HG03159 (cell line): ENCODE measurements around the gene HNRNPA2B1.
A peak's percentile ranks its signal among the peaks of the same experiment; 100 is the strongest.
"Not testable (repeated sequence)": the region's sequence is repeated elsewhere in the genome, so short reads cannot be mapped to it uniquely, and the experiment has no call there.

Source experiments
- ATAC-seq: cut with Tn5 transposase; IDR thresholded peaks from one replicate; pipeline ENCODE4 v1.9.1; 2021; ENCODE audit warnings: mild to moderate bottlenecking, moderate library complexity; ENCODE audit not compliant: unreplicated experiment

The HNRNPA2B1 gene

DNA sequence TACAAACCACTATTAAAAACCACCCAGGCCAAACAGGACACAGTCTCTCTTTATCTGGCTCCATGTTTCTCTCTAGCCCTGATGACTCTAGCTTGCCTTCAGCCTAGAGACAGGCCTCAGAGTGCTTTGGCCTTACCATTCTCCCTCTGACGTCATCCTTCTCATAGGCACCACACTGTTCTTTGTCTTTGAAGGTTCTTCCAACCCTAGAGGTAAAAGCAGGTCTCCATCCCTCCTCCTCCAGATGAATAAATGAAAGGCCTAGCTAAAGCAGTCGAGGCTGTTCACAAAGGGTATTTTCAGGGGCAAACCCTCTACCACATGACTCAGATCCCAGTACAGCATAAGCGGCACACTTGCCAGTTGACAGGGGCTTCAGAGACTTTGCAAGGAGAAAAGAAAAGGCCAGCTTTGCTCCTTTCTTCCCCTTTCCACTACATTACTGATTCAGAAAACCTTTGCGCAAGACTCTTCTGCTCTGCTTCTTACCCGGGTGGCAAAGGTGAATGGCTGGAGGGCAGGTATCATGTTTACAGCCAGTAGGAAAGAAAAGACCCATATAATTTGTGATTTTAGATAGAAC lies 33.8 kb downstream of the HNRNPA2B1 start:
- peak; percentile 27 for ATAC-seq

DNA sequence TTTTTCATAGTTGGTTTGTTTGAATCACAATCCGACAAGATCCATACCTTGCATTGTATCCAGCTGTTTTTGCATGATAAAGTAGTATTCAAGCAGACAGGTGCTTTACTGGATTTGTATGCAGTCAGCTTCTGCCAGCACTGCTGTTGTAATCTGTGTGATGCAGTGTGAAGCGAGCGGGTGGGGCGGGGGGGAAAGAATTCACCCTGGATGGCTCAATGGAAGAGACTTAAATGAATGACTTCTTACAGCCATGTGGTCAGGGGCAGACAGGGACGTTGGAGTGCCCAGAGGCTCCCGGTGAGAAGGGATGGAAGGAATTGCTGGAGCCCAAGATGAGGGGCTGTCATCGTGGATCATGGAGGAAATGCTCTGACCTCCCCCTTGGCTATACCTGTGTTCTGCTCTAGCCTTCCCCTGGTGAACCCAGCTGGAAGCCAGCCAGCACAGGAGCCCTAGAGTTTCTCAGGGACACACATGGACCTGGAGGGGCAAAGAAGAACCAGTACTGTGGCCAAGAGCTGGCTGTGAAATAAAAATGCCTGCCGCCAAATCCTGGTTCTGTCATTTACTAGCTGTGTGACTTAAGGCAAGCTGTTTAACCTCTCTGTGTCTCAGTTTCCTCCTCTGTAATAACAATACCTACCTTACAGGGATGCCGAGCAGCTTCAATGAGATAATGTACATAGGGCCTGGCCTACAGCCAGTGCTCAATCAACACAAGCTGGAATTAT lies 34.4 kb downstream of the HNRNPA2B1 start:
- ATAC-seq = no peak

DNA sequence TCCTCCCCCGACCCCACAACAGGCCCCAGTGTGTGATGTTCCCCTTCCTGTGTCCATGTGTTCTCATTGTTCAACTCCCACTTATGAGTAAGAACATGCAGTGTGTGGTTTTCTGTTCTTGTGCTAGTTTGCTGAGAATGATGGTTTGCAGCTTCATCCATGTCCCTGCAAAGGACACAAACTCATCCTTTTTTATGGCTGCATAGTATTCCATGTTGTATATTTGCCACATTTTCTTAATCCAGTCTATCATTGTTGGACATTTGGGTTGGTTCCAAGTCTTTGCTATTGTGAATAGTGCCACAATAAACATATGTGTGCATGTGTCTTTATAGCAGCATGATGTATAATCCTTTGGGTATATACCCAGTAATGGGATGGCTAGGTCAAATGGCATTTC lies 36.7 kb downstream of the HNRNPA2B1 start:
- ATAC-seq = not testable (repeated sequence)

DNA sequence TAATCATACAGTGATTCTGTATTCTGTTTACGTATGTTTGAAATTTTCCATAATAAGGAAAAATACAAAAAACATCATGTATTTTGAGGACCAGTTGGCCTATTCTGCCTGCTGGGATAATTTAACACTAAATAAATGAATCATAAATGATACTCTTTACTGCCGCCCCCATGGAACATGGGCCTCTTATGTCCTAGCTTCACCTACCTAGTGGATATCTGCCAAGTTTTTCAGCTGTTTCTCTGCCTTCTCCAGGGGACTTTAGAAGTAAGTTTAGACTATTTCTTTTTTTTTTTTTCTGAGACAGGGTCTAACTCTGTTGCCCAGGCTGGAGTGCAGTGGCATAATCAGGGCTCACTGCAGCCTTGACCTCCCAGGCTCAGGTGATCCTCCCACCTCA lies 38.1 kb downstream of the HNRNPA2B1 start:
- no peak for ATAC-seq

DNA sequence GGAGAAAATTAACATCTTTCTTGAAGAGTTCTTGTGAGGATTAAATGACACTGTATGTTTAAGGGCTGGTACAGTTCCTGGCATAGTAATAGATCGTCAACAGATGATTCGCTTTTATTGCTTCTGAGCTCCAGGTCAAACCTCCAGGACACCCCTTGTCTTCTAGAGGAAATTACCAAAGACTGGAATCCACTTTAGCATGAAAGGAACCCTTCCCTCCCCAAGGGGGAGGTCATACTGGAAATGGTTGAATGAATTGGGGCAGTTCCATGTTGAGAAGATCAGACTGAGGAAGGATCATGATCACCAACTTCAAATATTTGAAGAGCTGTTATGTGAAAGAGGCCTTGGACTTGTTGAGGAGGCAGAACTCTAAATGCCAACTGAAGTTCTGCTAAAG lies 39.6 kb downstream of the HNRNPA2B1 start:
- ATAC-seq = no peak

DNA sequence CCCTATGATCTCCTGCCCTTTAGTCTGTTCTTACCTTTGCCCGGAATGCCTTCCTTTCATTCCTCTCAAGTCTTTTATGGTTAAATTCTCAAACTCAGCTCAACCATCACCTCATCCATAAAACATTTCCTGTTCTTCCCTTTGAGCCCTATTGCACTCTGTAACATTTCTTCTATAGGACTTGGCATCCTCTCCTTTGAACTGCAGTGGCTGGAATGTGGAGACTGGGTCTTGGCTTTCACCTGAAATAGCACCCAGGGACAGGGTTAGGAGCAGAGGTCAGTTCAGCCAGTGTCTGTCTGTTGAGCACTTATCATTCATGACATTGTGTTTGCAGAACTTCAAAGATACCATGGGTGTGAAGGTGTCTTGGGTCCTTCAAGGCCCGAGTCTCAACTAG lies 41.3 kb downstream of the HNRNPA2B1 start:
- no peak for ATAC-seq

DNA sequence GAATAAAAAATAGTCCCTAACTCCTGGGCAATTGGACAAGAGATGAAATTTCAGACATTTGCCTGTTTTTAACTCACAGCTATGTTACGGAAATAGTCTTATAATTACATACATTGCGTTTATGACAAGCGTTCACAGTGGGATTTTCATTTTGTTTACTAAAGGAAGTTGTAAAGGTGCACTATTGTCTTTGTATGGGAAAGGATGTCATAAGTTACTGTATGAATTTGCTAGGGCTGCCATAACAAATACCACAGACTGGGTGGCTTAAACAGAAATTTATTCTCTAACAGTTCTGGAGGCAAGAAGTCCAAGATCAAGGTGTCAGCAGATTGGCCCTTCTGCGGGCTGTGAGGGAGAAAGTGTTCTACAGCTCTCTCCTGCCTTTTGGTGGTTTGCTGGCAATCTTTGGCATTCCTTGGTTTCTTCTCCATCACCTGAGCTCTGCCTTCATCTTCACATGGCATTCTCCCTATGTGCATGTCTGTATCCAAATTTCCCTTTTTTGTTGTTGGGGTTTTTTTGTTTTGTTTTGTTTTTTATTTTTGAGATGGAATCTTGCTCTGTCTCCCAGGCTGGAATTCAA lies 42.9 kb downstream of the HNRNPA2B1 start:
- no peak for ATAC-seq

DNA sequence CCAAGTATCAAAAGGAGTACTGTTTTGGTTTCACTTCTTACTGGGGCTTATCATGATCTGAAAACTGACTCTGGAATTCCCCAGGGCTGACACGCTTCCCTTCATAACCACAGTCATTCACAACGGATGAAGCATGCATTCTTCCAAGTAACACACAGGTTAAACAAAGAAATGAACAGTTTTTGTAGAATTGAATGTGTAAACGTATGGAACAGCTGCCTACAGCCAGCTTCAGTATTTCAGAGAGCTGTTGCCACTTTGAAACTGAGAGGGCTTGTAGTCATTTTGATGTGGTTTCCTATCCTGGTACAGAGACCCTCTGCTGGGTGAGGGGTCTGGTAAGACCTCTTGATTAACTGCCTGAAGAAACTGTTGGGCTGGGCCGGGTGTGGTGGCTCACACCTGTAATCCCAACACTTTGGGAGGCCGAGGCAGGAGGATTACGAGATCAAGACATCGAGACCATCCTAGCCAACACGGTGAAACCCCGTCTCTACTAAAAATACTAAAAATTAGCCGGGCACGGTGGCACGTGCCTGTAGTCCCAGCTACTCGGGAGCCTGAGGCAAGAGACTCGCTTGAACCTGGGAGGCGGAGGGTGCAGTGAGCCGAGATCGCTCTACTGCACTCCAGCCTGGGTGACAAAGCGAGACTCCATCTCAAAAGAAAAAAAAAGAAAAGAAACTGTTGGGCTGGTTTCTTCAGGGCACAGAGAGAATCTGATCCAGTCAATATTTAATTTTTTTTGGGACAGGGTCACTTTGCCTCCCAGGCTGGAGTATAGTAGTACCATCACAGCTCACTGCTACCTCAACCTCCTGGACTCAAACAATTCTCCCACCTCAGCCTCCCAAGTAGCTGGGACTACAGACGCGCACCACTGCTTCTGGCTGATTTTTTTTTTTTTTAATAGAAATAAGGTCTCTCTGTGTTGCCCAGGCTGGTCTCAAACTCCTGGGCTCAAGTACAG lies 43.8 kb downstream of the HNRNPA2B1 start:
- no peak for ATAC-seq

DNA sequence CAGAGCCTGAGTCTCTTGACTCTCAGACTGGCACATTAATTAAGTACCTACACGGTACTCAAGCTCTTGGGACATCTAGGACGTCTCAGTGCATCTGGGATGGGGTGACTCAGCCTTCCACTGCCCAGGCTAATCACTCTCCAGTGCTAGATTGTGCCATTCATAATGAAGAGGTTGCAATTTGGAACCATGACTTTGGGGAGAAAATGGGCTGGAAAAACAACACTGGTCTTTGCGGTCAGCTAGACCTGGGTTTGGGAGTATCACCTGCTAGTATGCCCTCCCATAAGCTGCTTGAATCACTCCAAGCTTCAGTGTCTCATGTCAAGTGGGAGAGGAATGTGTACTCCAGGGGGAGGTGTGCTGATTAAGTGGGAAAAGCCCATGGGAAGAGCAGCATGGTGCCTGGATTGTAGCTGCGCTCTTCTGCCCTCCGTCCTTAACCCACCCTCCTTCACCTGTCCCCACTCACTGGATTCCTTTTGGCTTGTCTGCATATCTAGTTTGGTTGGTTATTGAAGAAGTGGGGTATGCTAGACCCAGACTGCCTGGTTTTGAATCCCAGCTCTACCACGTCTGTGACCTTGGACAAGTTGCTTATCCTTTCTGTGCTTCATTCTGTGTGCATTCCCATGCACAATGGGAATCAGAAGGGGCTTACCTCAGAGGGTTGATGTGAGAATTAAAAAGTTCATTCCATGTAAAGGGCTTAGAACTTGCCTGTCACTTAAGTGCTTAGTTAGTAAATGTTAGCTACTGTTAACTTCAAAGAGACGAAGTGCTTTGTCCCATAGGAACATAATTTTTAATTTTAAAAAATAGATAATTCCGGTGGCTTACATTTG lies 44.8 kb downstream of the HNRNPA2B1 start:
- no peak for ATAC-seq

DNA sequence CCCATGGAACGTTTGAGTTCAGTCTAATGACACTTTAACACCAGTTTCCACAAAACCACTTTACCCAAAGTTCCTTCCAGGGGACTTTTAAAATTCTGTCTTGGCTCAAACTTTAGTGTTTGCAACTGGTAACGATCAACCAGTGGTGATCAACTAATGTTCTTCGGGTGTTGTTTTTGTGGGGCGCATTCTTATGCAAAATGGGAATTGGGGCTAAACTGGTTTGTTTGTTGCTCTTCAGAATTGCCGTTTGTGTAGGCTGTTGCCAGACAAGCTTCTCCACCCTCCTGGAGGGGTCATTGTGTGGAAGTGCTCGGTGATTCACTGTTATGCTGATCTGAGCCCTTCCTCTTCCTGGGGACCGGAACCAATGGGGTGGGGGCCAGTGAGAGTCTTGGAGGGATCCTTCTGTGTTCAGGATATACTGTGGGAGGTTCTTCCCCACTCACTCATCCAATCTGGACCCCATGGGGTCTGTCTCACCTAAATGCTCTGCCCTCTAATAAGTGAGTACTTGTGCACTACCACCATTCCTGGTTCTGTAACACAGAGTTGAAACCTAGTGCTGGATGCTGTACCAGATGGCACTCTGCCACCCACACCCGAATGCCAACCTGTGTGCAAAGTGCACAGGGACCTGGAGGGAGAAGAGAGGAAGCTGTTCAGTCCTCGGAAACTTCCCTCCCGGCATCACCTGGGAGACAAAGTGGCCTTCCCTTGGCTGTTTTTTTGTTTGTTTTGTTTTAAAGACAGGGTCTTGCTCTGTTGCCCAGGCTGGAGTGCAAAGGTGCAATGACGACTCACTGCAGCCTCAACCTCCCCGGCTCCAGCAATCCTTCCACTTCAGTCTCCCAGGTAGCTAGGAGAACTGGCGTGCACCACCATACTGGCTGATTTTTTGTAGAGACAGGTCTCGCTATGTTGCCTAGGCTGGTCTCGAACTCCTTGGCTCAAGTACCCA lies 46.4 kb downstream of the HNRNPA2B1 start:
- no peak for ATAC-seq

DNA sequence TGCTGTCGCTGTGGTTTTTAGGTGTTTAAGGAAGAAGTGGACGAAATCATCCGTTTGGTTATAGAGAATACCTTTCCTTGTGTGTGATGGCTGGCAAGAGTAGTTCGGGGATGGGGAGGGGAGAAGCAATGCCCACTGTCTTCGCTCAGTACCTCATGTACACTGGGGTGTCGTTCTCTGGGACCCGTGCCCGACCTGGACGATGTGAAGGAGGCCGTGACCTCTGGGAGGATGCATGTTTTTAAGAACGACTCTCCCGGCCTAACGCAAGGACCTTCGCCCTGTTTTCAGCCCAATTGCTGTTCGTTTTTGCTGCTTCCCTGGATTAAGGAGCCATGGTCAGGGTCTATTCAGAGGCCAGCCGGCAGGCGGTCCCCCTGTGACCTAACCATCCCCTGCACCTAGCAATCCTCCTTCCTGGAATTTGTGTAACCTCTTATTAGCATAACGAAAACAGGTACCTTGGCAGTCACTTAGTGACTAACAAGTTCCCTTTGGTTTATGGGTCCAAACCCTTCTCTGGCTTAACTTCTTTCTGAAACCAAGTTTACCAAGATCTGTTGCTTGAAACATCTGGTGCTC lies 47.2 kb downstream of the HNRNPA2B1 start:
- no peak for ATAC-seq

DNA sequence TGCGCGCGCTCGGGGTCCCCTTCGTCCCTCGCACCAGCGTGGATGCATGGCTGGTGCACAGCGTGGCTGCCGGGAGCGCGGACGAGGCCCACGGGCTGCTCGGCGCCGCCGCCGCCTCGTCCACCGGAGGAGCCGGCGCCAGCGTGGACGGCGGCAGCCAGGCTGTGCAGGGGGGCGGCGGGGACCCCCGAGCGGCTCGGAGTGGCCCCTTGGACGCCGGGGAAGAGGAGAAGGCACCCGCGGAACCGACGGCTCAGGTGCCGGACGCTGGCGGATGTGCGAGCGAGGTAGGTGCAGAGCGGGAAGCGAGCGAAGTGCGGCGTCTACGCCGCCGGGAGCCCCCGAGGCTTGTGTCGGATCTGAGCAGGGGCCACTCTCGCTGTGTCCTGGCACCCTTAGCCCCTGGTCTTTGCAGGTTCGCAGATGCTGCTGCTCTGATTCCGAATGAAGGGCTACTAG lies 47.7 kb downstream of the HNRNPA2B1 start:
- ATAC-seq = peak; percentile 28

DNA sequence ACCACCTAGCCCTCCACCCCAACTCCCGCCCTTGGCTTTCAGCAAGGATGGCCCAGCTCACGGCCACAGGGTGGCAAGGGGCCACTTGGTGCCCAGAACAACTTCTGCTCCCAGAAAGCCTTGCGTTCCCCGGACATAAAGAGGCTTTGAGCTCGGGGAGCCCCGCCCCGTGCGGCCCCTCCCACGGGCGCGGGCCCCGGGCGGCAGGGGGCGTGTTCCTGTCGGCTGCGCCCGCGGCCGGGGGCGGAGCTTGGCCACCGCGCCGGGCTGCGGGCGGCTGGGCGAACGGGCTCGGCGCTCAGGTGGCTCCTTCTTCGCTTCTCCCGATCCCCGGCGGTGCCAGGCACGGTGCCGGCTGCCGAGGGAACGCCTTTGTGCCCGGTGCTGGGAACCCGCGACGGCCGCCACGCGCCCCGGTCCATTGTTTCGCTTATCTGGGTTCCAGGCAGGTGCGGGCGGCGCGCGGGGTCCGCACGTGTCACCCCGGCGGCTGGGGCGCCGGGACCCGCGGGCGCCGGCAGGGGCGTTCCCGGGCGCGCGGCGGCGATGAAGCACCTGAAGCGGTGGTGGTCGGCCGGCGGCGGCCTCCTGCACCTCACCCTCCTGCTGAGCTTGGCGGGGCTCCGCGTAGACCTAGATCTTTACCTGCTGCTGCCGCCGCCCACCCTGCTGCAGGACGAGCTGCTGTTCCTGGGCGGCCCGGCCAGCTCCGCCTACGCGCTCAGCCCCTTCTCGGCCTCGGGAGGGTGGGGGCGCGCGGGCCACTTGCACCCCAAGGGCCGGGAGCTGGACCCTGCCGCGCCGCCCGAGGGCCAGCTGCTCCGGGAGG lies 48.4 kb downstream of the HNRNPA2B1 start, which contains the start of gene NFE2L3:
NFE2L3 (plus strand) TSS at position 246 of the 829 bp plus-strand sequence; CDS start at position 547, 301 bp downstream.
- ATAC-seq = peak; percentile 64

DNA sequence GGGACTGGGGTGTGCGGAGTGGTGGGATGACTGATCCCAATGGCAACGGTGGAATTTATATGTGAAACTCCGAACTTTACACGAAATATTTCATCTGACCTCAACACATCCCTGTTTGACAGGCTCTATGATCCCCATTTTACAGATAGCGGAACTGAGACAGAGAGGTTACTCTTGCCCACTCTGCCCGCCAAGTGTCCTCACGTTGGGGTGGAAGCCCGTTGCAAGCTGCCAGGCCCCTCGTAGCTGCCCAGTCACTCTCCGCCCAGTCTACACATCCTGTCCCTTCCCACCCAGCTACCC lies 48.9 kb downstream of the HNRNPA2B1 start:
- no peak for ATAC-seq

DNA sequence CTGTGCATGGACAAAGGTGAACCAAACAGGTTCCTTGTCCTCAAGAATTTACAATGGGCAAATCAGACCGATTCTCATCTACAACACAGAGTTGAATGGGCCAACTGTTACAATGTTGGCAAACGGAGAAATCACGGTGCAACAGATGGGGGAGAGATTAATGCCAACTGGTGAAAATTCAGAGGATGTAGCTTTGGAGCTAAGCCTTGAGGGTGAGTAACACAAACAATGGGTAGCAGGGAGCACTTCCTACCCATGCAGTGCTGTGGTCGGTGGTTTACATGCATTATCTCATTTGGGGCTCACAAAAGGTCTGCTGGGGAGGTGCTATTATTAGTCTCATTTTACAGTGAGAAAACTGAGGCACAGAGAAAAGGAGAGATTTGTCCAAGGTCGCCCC lies 49.5 kb downstream of the HNRNPA2B1 start:
- ATAC-seq = no peak

DNA sequence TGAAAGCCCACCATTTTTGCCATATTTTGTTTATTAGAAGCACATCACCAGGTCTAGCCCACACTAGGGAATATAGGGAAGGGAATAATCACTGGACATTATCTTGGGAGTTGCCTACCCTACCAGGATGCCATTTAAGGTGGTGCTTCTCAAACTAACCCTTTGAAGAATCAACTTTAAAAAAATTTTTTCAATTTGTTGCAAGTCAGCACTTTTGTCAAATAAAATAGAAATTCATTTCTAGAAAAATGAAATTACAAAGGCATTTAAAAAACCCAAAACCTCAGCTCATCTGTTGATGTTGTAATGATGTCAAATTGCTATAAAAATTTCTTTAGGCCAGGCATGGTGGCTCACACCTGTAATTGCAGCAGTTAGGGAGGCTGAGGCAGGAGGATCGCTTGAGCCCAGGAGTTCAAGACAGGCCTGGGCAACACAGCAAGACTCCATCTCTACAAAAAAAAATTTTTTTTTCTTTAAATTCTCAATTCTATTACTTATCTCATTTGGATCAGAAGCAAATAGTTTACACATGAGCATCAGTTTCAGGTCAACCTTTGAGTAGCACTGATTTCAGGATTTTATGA lies 51.1 kb downstream of the HNRNPA2B1 start:
- ATAC-seq = no peak

DNA sequence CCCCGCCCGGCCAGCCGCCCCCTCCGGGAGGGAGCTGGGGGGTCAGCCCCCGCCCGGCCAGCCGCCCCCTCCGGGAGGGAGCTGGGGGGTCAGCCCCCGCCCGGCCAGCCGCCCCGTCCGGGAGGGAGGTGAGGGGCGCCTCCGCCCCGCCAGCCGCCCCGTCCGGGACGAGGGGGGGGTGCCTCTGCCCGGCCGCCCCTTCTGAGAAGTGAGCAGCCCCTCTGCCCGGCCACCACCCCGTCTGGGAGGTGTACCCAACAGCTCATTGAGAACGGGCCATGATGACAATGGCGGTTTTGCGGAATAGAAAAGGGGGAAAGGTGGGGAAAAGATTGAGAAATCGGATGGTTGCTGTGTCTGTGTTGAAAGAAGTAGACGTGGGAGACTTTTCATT lies 52.2 kb downstream of the HNRNPA2B1 start:
- ATAC-seq = not testable (repeated sequence)
